GM18909 (cell line): Measurements from ENCODE around the gene PBX2.
A peak's percentile ranks its signal among the peaks of the same experiment; 100 is the strongest.
"Not testable (repeated sequence)": the region's sequence is repeated elsewhere in the genome, so short reads cannot be mapped to it uniquely, and the experiment has no call there.

Source experiments
- ATAC-seq: cut with Tn5 transposase; IDR thresholded peaks from one replicate; pipeline ENCODE4 v1.9.1; 2021; ENCODE audit warnings: mild to moderate bottlenecking; ENCODE audit not compliant: unreplicated experiment, poor library complexity

The PBX2 gene

GRCh38 chr6:32188381-32189068 is 1.5 kb downstream of the PBX2 start:
- ATAC-seq, result no peak

- ATAC-seq, result not testable (repeated sequence)
These were observed 2.1 kb downstream of the PBX2 start for GRCh38 chr6:32187725-32188380.

- no peak for ATAC-seq
These were observed 2.8 kb downstream of the PBX2 start for GRCh38 chr6:32187009-32187709.

GRCh38 chr6:32186151-32186840 is 3.7 kb downstream of the PBX2 start:
- ATAC-seq, result not testable (repeated sequence)

GRCh38 chr6:32185681-32186131 is 4.3 kb downstream of the PBX2 start:
- ATAC-seq, result not testable (repeated sequence)

- no peak for ATAC-seq
These were observed 5.8 kb downstream of the PBX2 start, which contains the start of gene AGER for GRCh38 chr6:32184084-32184640. Gene AGER (minus strand): TSS chr6:32184253. CDS start chr6:32184222, 31 bp downstream.

GRCh38 chr6:32183483-32184083 is 6.4 kb downstream of the PBX2 start:
- ATAC-seq, result no peak

GRCh38 chr6:32183030-32183429 is 7.0 kb downstream of the PBX2 start:
- no peak for ATAC-seq

GRCh38 chr6:32182555-32182981 is 7.4 kb downstream of the PBX2 start:
- ATAC-seq, result no peak

GRCh38 chr6:32181915-32182529 is 8.0 kb downstream of the PBX2 start:
- ATAC-seq, result no peak

- no peak for ATAC-seq
These were observed 8.8 kb downstream of the PBX2 start for GRCh38 chr6:32181148-32181702.

GRCh38 chr6:32179766-32180405 is 10.1 kb downstream of the PBX2 start:
- ATAC-seq, result no peak

- ATAC-seq, result no peak
These were observed 11.2 kb downstream of the PBX2 start for GRCh38 chr6:32178547-32179440.

GRCh38 chr6:32177788-32178546 is 12.0 kb downstream of the PBX2 start, which contains the start of gene RNF5:
Gene RNF5 (plus strand): TSS chr6:32178405. CDS start chr6:32178512, 107 bp downstream.
- peak; percentile 85 for ATAC-seq

- ATAC-seq, result peak; percentile 1
These were observed 12.7 kb downstream of the PBX2 start for GRCh38 chr6:32177183-32177787.

GRCh38 chr6:32176476-32177182 is 13.4 kb downstream of the PBX2 start:
- ATAC-seq, result no peak
